HL-60 (cell line): ENCODE results near the gene PLCD1.

Source experiments
- CTCF ChIP-seq: IDR thresholded peaks from one replicate; pipeline ENCODE4 v1.5.1; 2011; ENCODE audit warnings: low read length, control low read depth, inconsistent platforms; ENCODE audit not compliant: insufficient read depth
- GABPA ChIP-seq: IDR thresholded peaks from 2 replicates; pipeline ENCODE4 v1.6.1; 2012; ENCODE audit warnings: low read depth
- POLR2AphosphoS5 ChIP-seq: IDR thresholded peaks from 2 replicates; pipeline ENCODE4 v1.6.1; 2012; ENCODE audit warnings: low read depth
- REST ChIP-seq: IDR thresholded peaks from 2 replicates; pipeline ENCODE4 v1.6.1; 2012; ENCODE audit warnings: low read depth; ENCODE audit not compliant: insufficient replicate concordance
- SPI1 ChIP-seq: IDR thresholded peaks from 2 replicates; pipeline ENCODE4 v1.6.1; 2012; ENCODE audit warnings: low read depth, mild to moderate bottlenecking, borderline replicate concordance

GRCh38 chr3:37970802-37971201 lies 58.6 kb downstream of the PLCD1 start:
- TF ChIP-seq CTCF: no peak
- no peak for TF ChIP-seq POLR2AphosphoS5
- TF ChIP-seq SPI1: no peak
- TF ChIP-seq REST: no peak
- no peak for TF ChIP-seq GABPA
